Adrenal gland (tissue), 12 donors: ENCODE data around the gene HOXC13. TPM values are rescaled to one million over a fixed set of nuclear protein-coding genes. Genes with fewer than 3 reads are reported as not detected.

Source experiments
- DNase-seq, 7 donors: peaks; one replicate each; pipeline ENCODE4 v3.0.0-alpha.2; 2019 to 2020
- H3K27ac ChIP-seq, 5 donors: fragments of 200-600 bp; sonication (generic) in 4 of 5; 1 replicate in 3 of 5; 2 replicates in 2 of 5; pipeline versions ENCODE4 v1.5.1 to v1.8.0; 2016 to 2020; ENCODE audit warnings: mild to moderate bottlenecking in 1 of 5
- H3K27me3 ChIP-seq: fragments of 200-600 bp; 2 replicates; pipeline ENCODE4 v1.8.0; 2021
- H3K36me3 ChIP-seq, 2 donors: fragments of 200-600 bp; replicated peaks in 1 of 2; 1 replicate in 1 of 2; 2 replicates in 1 of 2; pipeline versions ENCODE4 v1.5.1 to v1.8.0; 2018 to 2022
- H3K4me1 ChIP-seq, 2 donors: fragments of 200-600 bp; replicated peaks in 1 of 2; 1 replicate in 1 of 2; 2 replicates in 1 of 2; pipeline versions ENCODE4 v1.5.1 to v1.8.0; 2018 to 2021
- H3K4me3 ChIP-seq, 4 donors: fragments of 200-600 bp; sonication (generic) in 3 of 4; one replicate each; pipeline ENCODE4 v1.5.1; 2016 to 2018
- H3K9me3 ChIP-seq, 3 donors: fragments of 200-600 bp; sonication (generic) in 1 of 3; replicated peaks in 1 of 3; 1 replicate in 2 of 3; 2 replicates in 1 of 3; pipeline versions ENCODE4 v1.5.1 to v1.8.0; 2016 to 2021
- CTCF ChIP-seq, 6 experiments: fragments of 450-650 bp in 4 of 6; fragments of 200-600 bp in 2 of 6; sonication (generic) in 1 of 6; IDR thresholded peaks; 1 replicate in 5 of 6; 2 replicates in 1 of 6; pipeline versions ENCODE4 v1.5.1 to v1.8.0; 2016 to 2021; ENCODE audit warnings: antibody characterized with exemption in 6 of 6, mild to moderate bottlenecking in 2 of 6, moderate library complexity in 1 of 6
- POLR2A ChIP-seq, 2 donors: fragments of 450-650 bp; IDR thresholded peaks; one replicate each; pipeline ENCODE4 v1.6.1; 2017; ENCODE audit warnings: antibody characterized with exemption in 2 of 2, mild to moderate bottlenecking in 2 of 2, moderate library complexity in 1 of 2
- WGBS, 4 donors: extraction: QIAGEN DNeasy Blood & Tissue Kit in 2 of 4; methylation state at CpG; one replicate each; pipeline versions ENCODE4 v1.1.5 to v1.1.7; 2013 to 2017; 5-methylcytosine and 5-hydroxymethylcytosine counted together
- intact Hi-C, 2 donors: fragments of 100-400 bp; cut with DNase I; formaldehyde crosslinking; loops; one replicate each; pipeline versions ENCODE4 v1.14.1 to v1.15.0; 2022 to 2023
- polyA plus RNA-seq, 3 donors: library from polyadenylated mRNA; stranded (reverse); fragments of 200-250 nt in 2 of 3; fragments of 350-450 nt in 1 of 3; fragmentation: Illumina TruSeq in 1 of 3; extraction: RNeasy Lipid Tissue Mini Kit (QIAGEN cat#74804) in 1 of 3; gene quantifications; one replicate each; pipeline ENCODE4 v1.2.3, GENCODE V29; 2013 to 2014
- total RNA-seq, 9 donors: library from RNA; depleted of rRNA in 4 of 9; stranded (reverse); fragments of >200 nt in 4 of 9; fragments of 120-200 nt in 1 of 9; fragmentation: NEBNext Ultra II Directional in 1 of 9; extraction: Animal tissue kit (Norgen Biotek cat#: 25700) in 1 of 9; gene quantifications; one replicate each; pipeline versions ENCODE4 v1.1.0 to v1.2.4, GENCODE V29; 2013 to 2023
- donor health status: healthy with polysubstance abuse.
- donor health status: Bipolar disorder and iron deficiency.
- donor health status: DM: yes; HTN: yes; CAD: no.
- donor health status: DM: no; HTN: no; CAD: no.
- donor health status: DM: no; HTN: no; CAD: no.
- donor health status: DM: yes; HTN: yes; CAD: no.

HOXC13 gene
- total and polyA plus RNA-seq, 12 donors, result 0.11 TPM; not detected in 11

DNA sequence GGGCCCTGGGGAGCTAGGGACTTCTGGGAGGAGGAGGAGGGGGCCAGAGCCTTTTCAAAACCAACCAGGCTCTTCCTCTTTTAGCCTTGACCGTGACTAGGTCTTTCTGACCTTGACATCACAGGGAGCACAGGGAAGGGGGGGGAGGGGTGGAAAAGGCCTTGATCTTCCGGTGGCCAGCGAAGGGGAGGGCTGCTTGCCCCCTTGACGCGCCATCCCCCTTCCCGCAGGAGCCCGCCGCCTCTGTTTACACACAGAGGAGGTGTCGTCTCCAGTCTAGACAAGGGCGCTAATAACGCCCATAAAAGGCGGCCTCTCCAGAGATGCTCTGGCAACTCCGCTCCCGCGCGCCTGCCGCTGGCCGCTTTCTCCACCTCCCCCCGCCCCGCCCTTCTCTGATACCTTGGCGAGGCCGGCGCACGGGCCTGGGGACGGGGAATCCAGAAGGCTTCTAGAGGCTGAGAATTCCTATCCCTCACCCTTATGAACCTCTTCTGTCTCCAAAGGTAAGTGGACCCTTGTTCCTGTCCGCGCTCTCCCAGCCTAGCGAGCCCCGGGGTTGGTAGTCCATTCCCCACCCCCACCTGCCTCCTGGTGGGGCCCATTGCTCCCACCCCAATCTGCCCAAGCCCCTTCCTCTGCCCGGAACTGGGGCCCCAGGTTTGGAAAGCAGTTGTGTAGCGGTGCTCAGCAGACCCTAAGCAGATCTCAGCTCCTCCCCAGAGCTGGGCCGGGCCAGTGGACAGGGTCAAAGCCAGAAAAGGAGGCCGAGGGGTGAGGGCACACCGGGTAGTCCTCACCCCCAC, 11.2 kb downstream of the HOXC13 start:
- Histone ChIP-seq H3K9me3 (no peaks in the 10 kb centered on the region), H3K27me3 (peaks cover 93% of the 10 kb centered on the region), H3K27ac (no peak overlapping the region), H3K36me3 (no peaks in the 10 kb centered on the region), H3K4me1 (peaks cover 0 to 5% of the 10 kb centered on the region in 2 donors), H3K4me3 (no peak overlapping the region)
- WGBS, 4 donors, result 7% methylated on average over 20 to 34 of the region's 34 CpGs
- intact Hi-C loops, result no loop called here
- no peak for TF ChIP-seq POLR2A (IDR thresholded peaks at IDR 0.05)
- no peak for TF ChIP-seq CTCF (IDR thresholded peaks at IDR 0.05)
- no peak for DNase-seq

DNA sequence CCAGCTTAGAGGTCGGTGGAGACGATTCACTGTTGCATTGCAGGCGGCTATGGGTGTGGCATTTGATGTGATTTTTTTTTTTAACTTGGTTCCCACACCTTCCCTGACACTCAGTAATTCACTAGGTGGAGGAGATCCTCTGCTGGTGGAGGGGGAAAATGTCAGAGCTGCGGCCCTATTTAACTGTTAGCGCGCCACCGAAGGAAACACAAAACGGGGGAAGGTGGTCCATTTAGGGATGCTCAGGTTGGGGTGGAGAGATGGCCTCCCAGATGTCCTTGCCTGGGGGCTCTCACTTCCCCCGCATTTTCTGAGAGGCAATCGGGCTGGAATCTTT, 11.8 kb downstream of the HOXC13 start:
- Histone ChIP-seq H3K4me1 (peaks cover 0 to 5% of the 10 kb centered on the region in 2 donors), H3K9me3 (no peaks in the 10 kb centered on the region), H3K27ac (no peak overlapping the region), H3K36me3 (no peaks in the 10 kb centered on the region), H3K4me3 (no peak overlapping the region), H3K27me3 (peaks cover 93% of the 10 kb centered on the region)
- TF ChIP-seq POLR2A (IDR thresholded peaks at IDR 0.05) (no peak), CTCF (IDR thresholded peaks at IDR 0.05) (no peak)
- DNase-seq, result no peak
- intact Hi-C loops, result no loop called here
- WGBS, 4 donors, result 4 to 9% (median 6%) methylated on average over 10 of the region's 10 CpGs

GRCh38 chr12:53950789-53951576, 12.4 kb downstream of the HOXC13 start:
- 4 to 15% (median 8%) methylated on average over 13 to 34 of the region's 34 CpGs for WGBS, 4 donors

DNA sequence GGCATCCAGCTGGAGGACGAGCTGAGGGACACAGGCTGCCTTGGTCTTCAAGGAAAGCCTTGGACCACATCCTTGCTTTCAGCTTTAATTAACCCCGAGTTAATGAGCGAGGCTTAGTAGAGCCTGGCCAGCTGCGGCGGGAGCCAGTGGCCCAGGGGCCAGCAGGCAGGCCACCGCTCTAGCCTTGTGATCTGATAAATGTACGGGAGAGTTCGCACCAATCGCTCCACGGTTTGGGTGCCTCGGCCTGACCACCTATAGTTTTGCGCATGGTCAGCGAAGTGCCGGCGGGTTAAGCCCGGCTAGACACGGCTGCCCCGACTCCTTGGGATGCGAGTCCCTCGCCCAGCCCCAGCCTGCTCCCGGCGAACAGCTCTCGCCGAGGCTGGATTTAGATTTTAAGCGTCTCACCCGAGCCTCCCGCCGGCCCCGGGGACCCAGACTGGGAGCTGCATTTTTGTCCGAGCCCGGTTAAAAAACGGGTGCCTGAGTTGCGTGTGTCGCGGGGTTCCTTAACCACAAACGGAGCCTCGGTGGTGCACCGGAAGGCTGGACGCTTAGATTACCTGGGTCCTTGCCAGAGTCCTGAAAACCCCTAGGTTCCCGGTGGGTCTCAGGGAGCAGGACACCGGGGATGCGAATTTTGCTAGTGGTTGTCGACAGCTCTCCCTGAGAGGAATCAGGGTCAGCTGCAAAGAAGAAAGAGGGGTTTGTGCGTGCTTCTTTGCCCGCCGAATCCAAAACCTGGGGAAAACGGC, 13.1 kb downstream of the HOXC13 start:
- WGBS, 4 donors, result 6 to 11% (median 7%) methylated on average over 26 to 47 of the region's 47 CpGs
- TF ChIP-seq POLR2A (IDR thresholded peaks at IDR 0.05) (no peak), CTCF (IDR thresholded peaks at IDR 0.05) (no peak)
- no peak overlapping the region for H3K27ac ChIP-seq
- no peaks in the 10 kb centered on the region for H3K36me3 ChIP-seq
- peaks cover 93% of the 10 kb centered on the region for H3K27me3 ChIP-seq
- no peak for DNase-seq
- H3K4me1 ChIP-seq, result peaks cover 0 to 5% of the 10 kb centered on the region in 2 donors
- no peaks in the 10 kb centered on the region for H3K9me3 ChIP-seq
- intact Hi-C loops, result no loop called here
- H3K4me3 ChIP-seq, result no peak overlapping the region

More at GRCh38 chr12:53950789-53951576, 12.4 kb downstream of the HOXC13 start:
- H3K27me3 ChIP-seq, result peaks cover 93% of the 10 kb centered on the region
- no peaks in the 10 kb centered on the region for H3K36me3 ChIP-seq
- no peaks in the 10 kb centered on the region for H3K9me3 ChIP-seq
- no peak for TF ChIP-seq POLR2A (IDR thresholded peaks at IDR 0.05)
- peak in 1 of 7 donors; percentile 28 for DNase-seq
- intact Hi-C loops, result no loop called here
- no peak overlapping the region for H3K27ac ChIP-seq
- peaks cover 0 to 5% of the 10 kb centered on the region in 2 donors for H3K4me1 ChIP-seq
- H3K4me3 ChIP-seq, result no peak overlapping the region
